Nephron (organoid): ENCODE results near the gene CRY1.

ENCODE experiments used
- H3K27ac Mint-ChIP-seq, 3 experiments: 2 replicates each; pipeline ENCODE4 v1.8.0; 2020; ENCODE audit warnings: mixed read lengths in 3 of 3, mild to moderate bottlenecking in 2 of 3, moderate library complexity in 1 of 3
- H3K27me3 Mint-ChIP-seq: 2 replicates; pipeline ENCODE4 v1.8.0; 2021; ENCODE audit warnings: low read depth, mild to moderate bottlenecking, moderate library complexity, mixed read lengths
- H3K36me3 Mint-ChIP-seq: 2 replicates; pipeline ENCODE4 v1.8.0; 2020; ENCODE audit warnings: low read depth, mixed read lengths
- H3K4me1 Mint-ChIP-seq: 2 replicates; pipeline ENCODE4 v1.8.0; 2020; ENCODE audit warnings: mixed read lengths
- H3K4me3 Mint-ChIP-seq, 3 experiments: 2 replicates each; pipeline ENCODE4 v1.8.0; 2020; ENCODE audit warnings: mild to moderate bottlenecking in 3 of 3, mixed read lengths in 3 of 3, moderate library complexity in 2 of 3
- H3K9me3 Mint-ChIP-seq: 2 replicates; pipeline ENCODE4 v1.8.0; 2020; ENCODE audit warnings: mixed read lengths
- CTCF ChIP-seq, 3 experiments: fragments of 200-600 bp; sonication (generic); IDR thresholded peaks; one replicate each; pipeline ENCODE4 v1.5.0; 2021; ENCODE audit warnings: antibody characterized with exemption in 3 of 3; ENCODE audit not compliant: unreplicated experiment in 3 of 3

Gene CRY1

GRCh38 chr12:107131832-107132616 lies 38.7 kb upstream of the CRY1 start:
- Mint-ChIP-seq H3K27me3 (peaks cover 18% of the 10 kb centered on the region), H3K9me3 (no peaks in the 10 kb centered on the region), H3K27ac (no peak overlapping the region), H3K4me3 (no peak overlapping the region), H3K4me1 (no peaks in the 10 kb centered on the region), H3K36me3 (no peaks in the 10 kb centered on the region)
- peak; percentile 79 to 91 (median 82) for TF ChIP-seq CTCF (IDR thresholded peaks at IDR 0.05; ENCODE audit: unreplicated experiment in 3 of 3)

- Mint-ChIP-seq H3K36me3 (no peaks in the 10 kb centered on the region), H3K27me3 (peaks cover 18% of the 10 kb centered on the region), H3K4me3 (no peak overlapping the region), H3K9me3 (no peaks in the 10 kb centered on the region), H3K27ac (no peak overlapping the region), H3K4me1 (no peaks in the 10 kb centered on the region)
- no peak for TF ChIP-seq CTCF (IDR thresholded peaks at IDR 0.05; ENCODE audit: unreplicated experiment in 3 of 3)
Observed at GRCh38 chr12:107130830-107131611, 37.7 kb upstream of the CRY1 start.

- no peaks in the 10 kb centered on the region for H3K9me3 Mint-ChIP-seq
- peak overlapping the region in 1 of 3 experiments; percentile 52 for H3K27ac Mint-ChIP-seq
- no peaks in the 10 kb centered on the region for H3K36me3 Mint-ChIP-seq
- peaks cover 18% of the 10 kb centered on the region for H3K27me3 Mint-ChIP-seq
- no peaks in the 10 kb centered on the region for H3K4me1 Mint-ChIP-seq
- H3K4me3 Mint-ChIP-seq: no peak overlapping the region
- no peak for TF ChIP-seq CTCF (IDR thresholded peaks at IDR 0.05; ENCODE audit: unreplicated experiment in 3 of 3)
Observed at GRCh38 chr12:107129315-107129930, 36.1 kb upstream of the CRY1 start.

- TF ChIP-seq CTCF (IDR thresholded peaks at IDR 0.05; ENCODE audit: unreplicated experiment in 3 of 3): no peak
- no peak overlapping the region for H3K4me3 Mint-ChIP-seq
- H3K36me3 Mint-ChIP-seq: no peaks in the 10 kb centered on the region
- H3K4me1 Mint-ChIP-seq: no peaks in the 10 kb centered on the region
- H3K27ac Mint-ChIP-seq: no peak overlapping the region
- H3K9me3 Mint-ChIP-seq: no peaks in the 10 kb centered on the region
- H3K27me3 Mint-ChIP-seq: peaks cover 16% of the 10 kb centered on the region
Observed at GRCh38 chr12:107127482-107128430, 34.4 kb upstream of the CRY1 start.

DNA sequence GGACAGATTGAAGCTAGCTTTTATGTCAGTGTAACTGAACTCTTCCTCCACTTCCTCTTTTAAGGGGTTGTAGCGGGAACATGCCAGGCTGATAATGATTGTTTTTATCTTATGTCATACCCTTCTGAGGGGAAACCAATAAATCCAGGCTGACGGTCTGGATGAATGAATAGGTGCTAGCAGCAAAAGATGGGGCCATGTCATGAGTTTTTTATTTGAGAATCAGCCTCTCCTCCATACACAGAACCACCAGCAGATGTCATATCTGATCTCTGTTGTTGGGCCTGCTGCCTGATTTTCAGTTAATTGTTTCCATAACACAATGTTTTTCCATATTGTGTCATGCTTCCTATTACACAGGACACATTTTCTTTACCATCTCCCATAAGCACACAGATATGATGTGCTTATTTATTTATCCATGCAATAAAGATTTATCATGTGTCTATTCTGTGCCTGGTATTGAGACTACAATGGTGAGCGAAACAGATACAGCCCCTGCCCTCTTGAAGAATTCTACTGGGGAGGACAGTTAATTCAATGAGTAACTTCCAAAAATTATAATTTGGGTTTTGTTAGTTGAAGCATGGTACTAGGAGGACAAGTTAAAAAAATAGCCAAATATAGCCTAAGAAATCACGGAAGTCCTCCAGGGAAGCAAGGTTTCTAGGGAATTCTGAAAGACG lies 33.6 kb upstream of the CRY1 start:
- H3K27me3 Mint-ChIP-seq: peaks cover 14% of the 10 kb centered on the region
- H3K4me3 Mint-ChIP-seq: no peak overlapping the region
- H3K36me3 Mint-ChIP-seq: no peaks in the 10 kb centered on the region
- no peaks in the 10 kb centered on the region for H3K9me3 Mint-ChIP-seq
- H3K4me1 Mint-ChIP-seq: no peaks in the 10 kb centered on the region
- no peak overlapping the region for H3K27ac Mint-ChIP-seq
- TF ChIP-seq CTCF (IDR thresholded peaks at IDR 0.05; ENCODE audit: unreplicated experiment in 3 of 3): peak; percentile 35 to 51 (median 46)
